NCI-H345 (cell line): ENCODE results near the gene PARP9.

ENCODE experiments used
- DNase-seq: peaks from one replicate; lab custom pipeline; 2025; lab: John Stamatoyannopoulos, UW

PARP9 gene

DNA sequence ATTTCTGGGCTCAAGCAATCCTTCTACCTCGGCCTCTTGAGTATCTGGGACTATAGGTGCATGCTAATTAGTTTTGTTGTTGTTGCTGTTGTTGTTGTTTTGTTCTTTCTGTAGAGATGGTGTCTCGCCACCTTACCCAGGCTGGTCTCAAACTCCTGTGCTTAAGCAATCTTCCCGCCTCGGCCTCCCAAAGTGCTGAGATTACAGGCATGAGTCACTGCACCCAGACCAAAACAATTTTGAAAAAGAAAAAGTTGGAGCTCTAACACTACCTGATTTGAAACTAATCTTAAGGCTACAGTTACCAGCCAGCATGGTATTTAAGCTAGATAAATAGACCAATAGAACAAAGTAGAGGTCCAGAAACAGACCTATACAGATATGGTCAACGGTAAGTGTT, 79.1 kb downstream of the PARP9 start:
- DNase-seq: no peak

DNA sequence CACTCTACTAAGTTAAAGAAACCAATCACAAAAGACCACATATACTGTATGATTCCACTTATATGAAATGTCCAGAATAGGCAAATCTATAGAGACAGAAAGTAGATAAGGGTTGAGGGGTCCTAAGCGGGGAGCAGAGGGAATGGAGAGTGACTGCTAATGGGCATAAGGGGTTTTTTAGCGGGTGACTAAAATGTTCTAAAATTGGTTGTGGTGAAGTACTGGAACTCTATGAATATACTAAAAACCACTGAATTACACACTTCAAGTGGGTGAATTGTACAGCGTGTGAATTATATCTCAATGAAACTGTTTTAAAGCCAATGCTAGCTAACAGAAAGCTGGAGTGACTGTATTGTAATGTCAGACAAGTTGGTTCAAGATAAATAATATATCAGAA, 82.7 kb downstream of the PARP9 start:
- DNase-seq: no peak
